Esophagus muscularis mucosa (tissue), 4 donors: ENCODE results near the gene ANXA1. TPM values are rescaled to one million over a fixed set of nuclear protein-coding genes. Genes with fewer than 3 reads are reported as not detected.

Source experiments
- DNase-seq: peaks from one replicate; pipeline ENCODE4 v3.0.0-alpha.2; 2017; ENCODE audit errors: extremely low spot score
- H3K27ac ChIP-seq, 4 donors: fragments of 200-600 bp; sonication (generic); replicated peaks in 1 of 4; 1 replicate in 3 of 4; 2 replicates in 1 of 4; pipeline ENCODE4 v1.5.1; 2016 to 2019; ENCODE audit warnings: mild to moderate bottlenecking in 1 of 4
- H3K27me3 ChIP-seq, 4 donors: fragments of 200-600 bp; sonication (generic); one replicate each; pipeline versions ENCODE4 v1.5.1 to v1.6.0; 2016 to 2019
- H3K36me3 ChIP-seq, 4 donors: fragments of 200-600 bp; sonication (generic); one replicate each; pipeline ENCODE4 v1.5.1; 2016 to 2019
- H3K4me1 ChIP-seq, 4 donors: fragments of 200-600 bp; sonication (generic); one replicate each; pipeline ENCODE4 v1.5.1; 2016 to 2019
- H3K4me3 ChIP-seq, 4 donors: fragments of 200-600 bp; sonication (generic); 1 replicate in 2 of 4; 2 replicates in 2 of 4; pipeline ENCODE4 v1.5.1; 2016 to 2019; ENCODE audit warnings: mild to moderate bottlenecking in 4 of 4, moderate library complexity in 1 of 4
- H3K9me3 ChIP-seq, 4 donors: fragments of 200-600 bp; sonication (generic); 1 replicate in 3 of 4; 2 replicates in 1 of 4; pipeline ENCODE4 v1.5.1; 2016 to 2019
- EP300 ChIP-seq: sonication (generic); formaldehyde crosslinking; IDR thresholded peaks from one replicate; pipeline ENCODE4 v1.6.1; 2017; ENCODE audit warnings: antibody characterized with exemption
- POLR2A ChIP-seq: fragments of 450-650 bp; IDR thresholded peaks from one replicate; pipeline ENCODE4 v1.6.1; 2017; ENCODE audit warnings: antibody characterized with exemption, moderate library complexity, mild to moderate bottlenecking, low read depth
- POLR2AphosphoS5 ChIP-seq, 2 donors: sonication (generic); formaldehyde crosslinking; IDR thresholded peaks; one replicate each; pipeline ENCODE4 v1.6.1; 2017; ENCODE audit warnings: antibody characterized with exemption in 2 of 2
- WGBS: methylation state at CpG from one replicate; pipeline ENCODE4 v1.1.5; 2018; 5-methylcytosine and 5-hydroxymethylcytosine counted together
- intact Hi-C: fragments of 100-400 bp; cut with DNase I; formaldehyde crosslinking; loops from one replicate; pipeline ENCODE4 v1.15.1; 2023
- total RNA-seq, 4 donors: library from RNA; depleted of rRNA; stranded (reverse); fragments of >200 nt; gene quantifications; one replicate each; pipeline versions ENCODE4 v1.1.0 to v1.2.1, GENCODE V29; 2016
- TF ChIP-seq, protein P1 (sequence below), 3 experiments: fragments of 200-600 bp in 2 of 3; fragments of 450-650 bp in 1 of 3; sonication (generic) in 2 of 3; IDR thresholded peaks; one replicate each; pipeline ENCODE4 v1.5.1; 2017 to 2019; ENCODE audit warnings: antibody characterized with exemption in 3 of 3, mild to moderate bottlenecking in 2 of 3, moderate library complexity in 1 of 3

The ANXA1 gene
- total RNA-seq, 4 donors from 2014 or later: 226 to 262 (median 231) TPM

DNA sequence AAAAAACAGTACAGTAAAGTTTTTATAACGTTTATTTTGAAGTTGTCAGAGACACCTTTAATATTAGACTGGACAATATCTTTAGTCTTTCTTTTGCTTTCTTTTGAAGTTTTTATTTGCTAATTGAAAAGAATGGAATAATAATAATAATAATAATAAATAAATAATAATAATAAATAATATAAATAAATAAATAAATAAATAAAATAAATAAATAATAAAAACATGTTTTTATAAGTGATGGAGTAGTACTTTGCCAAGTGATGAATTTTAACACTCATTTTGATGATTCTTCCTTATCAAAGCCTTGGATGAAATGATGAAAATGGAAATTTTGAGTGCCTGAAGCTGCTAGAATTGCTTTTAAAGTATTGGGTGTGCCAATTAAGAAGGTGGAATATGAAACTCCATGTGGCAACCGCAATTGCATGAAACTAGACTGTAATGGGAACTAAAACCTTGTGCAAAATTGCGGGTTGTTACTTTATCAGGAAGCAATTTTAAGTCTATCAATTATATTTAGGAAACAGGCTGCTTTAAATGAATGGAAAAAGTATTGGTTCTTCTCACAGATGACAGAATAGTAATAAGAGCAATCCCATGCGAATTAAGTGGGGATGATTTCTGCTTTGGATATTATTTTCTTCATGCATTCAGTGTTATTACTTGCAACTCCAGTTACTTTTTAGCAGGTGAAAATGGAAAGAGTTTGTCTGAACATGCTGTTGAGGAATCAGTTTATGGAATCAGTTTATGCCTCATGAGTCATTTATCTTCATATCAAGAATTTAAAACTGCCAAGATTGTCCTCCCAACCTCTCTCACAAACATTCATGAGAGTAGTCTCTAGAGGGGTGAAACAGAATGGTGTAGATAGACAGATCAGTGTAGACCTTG, 4.6 kb downstream of the ANXA1 start:
- WGBS: 70% methylated on average over 4 of the region's 4 CpGs
- intact Hi-C loops: loop anchor here (10.0 kb wide), 1 partner anchor 121 kb away; no protein-coding TSS in a partner anchor

DNA sequence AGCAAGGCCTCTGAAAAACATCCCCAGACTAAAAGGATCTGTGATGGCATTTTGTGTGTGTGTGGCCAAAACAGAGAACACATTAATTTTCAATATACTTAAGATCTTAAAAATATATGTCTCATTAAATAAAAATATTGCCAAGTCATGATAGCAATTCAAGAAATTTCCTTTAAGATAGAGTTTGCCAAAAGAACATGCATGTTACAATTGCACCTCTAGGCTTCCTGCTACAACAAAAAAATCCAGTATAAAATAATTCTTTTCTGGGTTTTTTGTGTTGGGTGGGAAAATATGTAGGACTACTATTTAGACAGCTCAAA, 5.2 kb downstream of the ANXA1 start:
- H3K9me3 ChIP-seq: no peaks in the 10 kb centered on the region
- no peaks in the 10 kb centered on the region for H3K27me3 ChIP-seq
- H3K4me3 ChIP-seq: no peak overlapping the region
- no peak overlapping the region for H3K27ac ChIP-seq
- DNase-seq: no peak
- H3K4me1 ChIP-seq: peaks cover 0 to 54% (median 38%) of the 10 kb centered on the region in 4 donors
- peaks cover 15 to 36% (median 32%) of the 10 kb centered on the region in 4 donors for H3K36me3 ChIP-seq
- TF ChIP-seq POLR2AphosphoS5 (IDR thresholded peaks at IDR 0.05) (no peak), EP300 (no peak), POLR2A (no peak)
- TF ChIP-seq, protein P1, sequence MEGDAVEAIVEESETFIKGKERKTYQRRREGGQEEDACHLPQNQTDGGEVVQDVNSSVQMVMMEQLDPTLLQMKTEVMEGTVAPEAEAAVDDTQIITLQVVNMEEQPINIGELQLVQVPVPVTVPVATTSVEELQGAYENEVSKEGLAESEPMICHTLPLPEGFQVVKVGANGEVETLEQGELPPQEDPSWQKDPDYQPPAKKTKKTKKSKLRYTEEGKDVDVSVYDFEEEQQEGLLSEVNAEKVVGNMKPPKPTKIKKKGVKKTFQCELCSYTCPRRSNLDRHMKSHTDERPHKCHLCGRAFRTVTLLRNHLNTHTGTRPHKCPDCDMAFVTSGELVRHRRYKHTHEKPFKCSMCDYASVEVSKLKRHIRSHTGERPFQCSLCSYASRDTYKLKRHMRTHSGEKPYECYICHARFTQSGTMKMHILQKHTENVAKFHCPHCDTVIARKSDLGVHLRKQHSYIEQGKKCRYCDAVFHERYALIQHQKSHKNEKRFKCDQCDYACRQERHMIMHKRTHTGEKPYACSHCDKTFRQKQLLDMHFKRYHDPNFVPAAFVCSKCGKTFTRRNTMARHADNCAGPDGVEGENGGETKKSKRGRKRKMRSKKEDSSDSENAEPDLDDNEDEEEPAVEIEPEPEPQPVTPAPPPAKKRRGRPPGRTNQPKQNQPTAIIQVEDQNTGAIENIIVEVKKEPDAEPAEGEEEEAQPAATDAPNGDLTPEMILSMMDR (IDR thresholded peaks at IDR 0.05): no peak
- intact Hi-C loops: loop anchor here (10.0 kb wide), 1 partner anchor 122 kb away; no protein-coding TSS in a partner anchor

More for the DNA sequence above, 4.6 kb downstream of the ANXA1 start:
- Histone ChIP-seq H3K27me3 (no peaks in the 10 kb centered on the region), H3K9me3 (no peaks in the 10 kb centered on the region), H3K4me3 (no peak overlapping the region), H3K36me3 (peaks cover 13 to 30% (median 27%) of the 10 kb centered on the region in 4 donors), H3K27ac (peak overlapping the region in 1 of 4 donors; percentile 8), H3K4me1 (peaks cover 2 to 56% (median 40%) of the 10 kb centered on the region in 4 donors)
- no peak for DNase-seq
- TF ChIP-seq POLR2A (no peak), POLR2AphosphoS5 (IDR thresholded peaks at IDR 0.05) (no peak), EP300 (no peak)
- TF ChIP-seq, protein P1 (IDR thresholded peaks at IDR 0.05): no peak

DNA sequence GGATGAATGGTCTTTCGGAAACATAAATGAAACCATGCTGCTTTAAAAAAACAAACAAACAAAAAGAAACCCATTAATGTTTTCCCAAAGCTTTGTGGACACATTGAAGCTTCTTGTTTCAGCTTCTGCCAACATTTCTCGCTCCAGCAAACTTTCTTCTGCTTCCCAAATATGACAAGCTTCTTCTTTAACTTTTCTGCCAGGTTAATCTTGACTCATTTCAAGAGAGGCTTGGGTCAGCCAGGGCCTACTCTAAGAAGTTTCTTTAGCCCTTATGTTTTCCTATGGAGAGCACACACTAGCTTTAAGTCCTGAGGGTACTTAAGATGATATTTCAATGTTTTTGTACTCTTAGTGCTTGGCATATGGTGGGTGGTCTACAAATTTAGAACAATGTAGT, 6.1 kb downstream of the ANXA1 start:
- Histone ChIP-seq H3K4me1 (peaks cover 0 to 54% (median 38%) of the 10 kb centered on the region in 4 donors), H3K36me3 (peaks cover 23 to 46% (median 40%) of the 10 kb centered on the region in 4 donors), H3K27ac (peak overlapping the region in 1 of 4 donors; percentile 26), H3K4me3 (no peak overlapping the region), H3K27me3 (no peaks in the 10 kb centered on the region), H3K9me3 (no peaks in the 10 kb centered on the region)
- intact Hi-C loops: loop anchor here (10.0 kb wide), 1 partner anchor 123 kb away; no protein-coding TSS in a partner anchor
- no peak for TF ChIP-seq POLR2A
- no peak for TF ChIP-seq POLR2AphosphoS5 (IDR thresholded peaks at IDR 0.05)
- TF ChIP-seq, protein P1 (IDR thresholded peaks at IDR 0.05): no peak
- DNase-seq: no peak
- WGBS: 73% methylated on average over 2 of the region's 2 CpGs

DNA sequence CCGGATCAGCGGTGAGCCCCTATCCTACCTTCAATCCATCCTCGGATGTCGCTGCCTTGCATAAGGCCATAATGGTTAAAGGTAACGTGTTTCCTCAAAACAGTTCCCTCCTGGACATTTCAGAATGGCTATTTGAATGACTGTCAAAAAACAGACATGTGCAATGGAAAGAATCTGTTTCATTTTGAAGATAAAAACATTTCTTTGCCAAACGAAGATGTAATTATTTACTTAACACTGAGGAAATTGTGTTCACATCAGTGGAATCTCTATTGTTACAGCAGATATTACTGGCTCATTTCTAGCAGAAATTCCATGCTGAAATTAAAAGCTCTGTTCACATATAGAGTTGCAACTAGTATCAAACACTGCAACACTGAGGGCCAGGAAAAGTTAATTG, 7.1 kb downstream of the ANXA1 start:
- no peak overlapping the region for H3K4me3 ChIP-seq
- H3K27me3 ChIP-seq: no peaks in the 10 kb centered on the region
- H3K27ac ChIP-seq: no peak overlapping the region
- peaks cover 31 to 55% (median 48%) of the 10 kb centered on the region in 4 donors for H3K36me3 ChIP-seq
- H3K4me1 ChIP-seq: peaks cover 0 to 52% (median 38%) of the 10 kb centered on the region in 4 donors
- H3K9me3 ChIP-seq: no peaks in the 10 kb centered on the region
- TF ChIP-seq POLR2A (no peak), POLR2AphosphoS5 (IDR thresholded peaks at IDR 0.05) (no peak), EP300 (no peak)
- TF ChIP-seq, protein P1 (IDR thresholded peaks at IDR 0.05): no peak
- intact Hi-C loops: loop anchor here (10.0 kb wide), 1 partner anchor 124 kb away; no protein-coding TSS in a partner anchor
- 77% methylated on average over 6 of the region's 6 CpGs for WGBS
- DNase-seq: no peak
